AG09319 (cell line): ENCODE results near the gene SPATA16.
"Not testable (repeated sequence)": the region's sequence is repeated elsewhere in the genome, so short reads cannot be mapped to it uniquely, and the experiment has no call there.

Source experiments
- DNase-seq: peaks from one replicate; pipeline ENCODE4 v3.0.0-alpha.2; 2010; ENCODE audit warnings: low read depth; ENCODE audit errors: extremely low read depth
- CTCF ChIP-seq: IDR thresholded peaks from 2 replicates; pipeline ENCODE4 v1.5.1; 2011; ENCODE audit warnings: low read depth, mild to moderate bottlenecking, inconsistent platforms, low read length, moderate library complexity

Gene SPATA16

GRCh38 chr3:173037840-173038483 is 103.1 kb downstream of the SPATA16 start:
- no peak for TF ChIP-seq CTCF
- no peak for DNase-seq

DNA sequence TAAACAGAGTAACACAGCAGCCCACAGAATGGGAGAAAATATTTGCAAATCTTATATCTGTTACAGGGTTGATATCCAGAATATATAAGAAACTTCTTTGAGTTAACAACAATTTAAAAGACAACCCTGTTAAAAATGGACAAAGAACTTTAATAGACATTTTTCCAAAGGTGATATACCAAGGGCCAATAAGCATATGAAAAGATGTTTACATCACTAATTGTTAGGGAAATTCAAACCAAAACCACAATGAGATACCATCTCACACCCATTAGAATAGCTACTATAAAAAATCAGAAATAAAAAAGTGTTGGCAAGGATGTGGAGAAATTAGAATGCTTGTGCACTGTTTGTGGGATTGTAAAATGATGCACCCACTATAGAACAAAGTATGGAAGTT is 110.8 kb downstream of the SPATA16 start:
- TF ChIP-seq CTCF = no peak
- DNase-seq = no peak

DNA sequence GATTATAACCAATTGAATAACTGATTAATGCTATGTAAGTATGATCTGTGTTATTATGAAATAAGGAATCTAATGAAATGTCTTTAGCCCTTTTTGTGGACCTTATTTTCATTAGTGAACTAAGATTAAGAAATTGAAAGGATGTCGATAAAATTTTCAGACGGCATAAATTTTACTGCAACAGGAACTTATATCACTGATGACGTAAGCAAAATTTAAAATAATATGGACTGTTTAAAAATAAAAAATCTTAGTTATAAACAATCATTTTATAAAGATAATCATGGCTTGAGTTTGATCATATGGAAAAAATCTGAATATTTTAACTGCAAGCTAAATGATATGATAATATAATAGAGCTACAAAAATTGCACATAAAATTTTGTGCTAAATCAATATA is 112.7 kb downstream of the SPATA16 start:
- no peak for TF ChIP-seq CTCF
- no peak for DNase-seq

GRCh38 chr3:173027429-173027828 is 113.6 kb downstream of the SPATA16 start:
- no peak for TF ChIP-seq CTCF

GRCh38 chr3:173025941-173026340 is 115.1 kb downstream of the SPATA16 start:
- DNase-seq = no peak
- no peak for TF ChIP-seq CTCF

More at GRCh38 chr3:173027429-173027828, 113.6 kb downstream of the SPATA16 start:
- no peak for DNase-seq

DNA sequence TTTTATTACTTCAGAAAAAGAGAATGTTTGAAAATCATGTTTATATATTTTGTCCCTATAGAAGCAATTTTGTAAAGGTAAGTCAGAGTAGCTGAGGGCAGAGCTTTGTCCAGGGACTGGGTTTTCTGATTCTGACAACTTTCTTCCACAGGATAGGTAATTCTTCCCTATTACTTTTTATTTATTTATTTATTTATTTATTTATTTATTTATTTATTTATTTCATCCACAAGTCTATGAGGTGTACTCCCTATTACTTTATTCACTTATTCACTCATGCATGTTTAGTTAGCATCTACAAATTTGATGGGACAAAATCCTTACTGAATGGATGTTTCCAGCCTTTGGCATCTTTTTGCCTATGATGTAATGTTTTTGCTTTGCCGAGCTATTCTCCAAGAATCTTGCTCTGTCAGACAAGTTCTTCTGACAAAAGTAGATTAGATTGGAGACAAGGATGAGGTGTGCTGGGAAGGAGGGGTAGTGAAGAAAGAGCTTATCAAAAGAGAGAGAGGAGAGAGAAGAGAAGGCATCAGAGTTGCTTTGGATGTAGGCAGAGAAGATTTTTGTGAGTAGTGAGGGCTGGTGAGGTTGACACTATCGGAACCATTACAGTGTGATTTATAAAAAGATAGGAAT is 119.4 kb downstream of the SPATA16 start:
- TF ChIP-seq CTCF = no peak
- no peak for DNase-seq

- DNase-seq = not testable (repeated sequence)
These were observed 120.9 kb downstream of the SPATA16 start for GRCh38 chr3:173020128-173020527.

GRCh38 chr3:173019378-173019777 is 121.7 kb downstream of the SPATA16 start:
- DNase-seq = no peak
- TF ChIP-seq CTCF = no peak
